IPS DF 4.7 (cell line): ENCODE data around the gene APC2.
"Not testable (repeated sequence)": the region's sequence is repeated elsewhere in the genome, so short reads cannot be mapped to it uniquely, and the experiment has no call there.

Source experiments
- DNase-seq: peaks from one replicate; pipeline ENCODE4 v3.0.0-alpha.2; 2013; ENCODE audit warnings: low spot score; ENCODE audit errors: extremely low read depth

Gene APC2

DNA sequence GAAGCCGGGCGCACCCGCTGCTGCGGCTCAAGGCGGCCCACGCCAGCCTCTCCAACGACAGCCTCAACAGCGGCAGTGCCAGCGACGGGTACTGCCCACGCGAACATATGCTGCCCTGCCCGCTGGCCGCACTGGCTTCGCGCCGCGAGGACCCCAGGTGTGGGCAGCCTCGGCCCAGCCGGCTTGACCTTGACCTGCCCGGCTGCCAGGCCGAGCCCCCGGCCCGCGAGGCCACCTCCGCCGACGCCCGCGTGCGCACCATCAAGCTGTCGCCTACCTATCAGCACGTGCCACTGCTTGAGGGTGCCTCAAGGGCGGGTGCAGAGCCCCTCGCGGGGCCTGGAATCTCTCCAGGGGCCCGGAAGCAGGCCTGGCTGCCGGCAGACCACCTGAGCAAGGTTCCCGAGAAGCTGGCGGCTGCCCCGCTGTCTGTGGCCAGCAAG lies 16.1 kb downstream of the APC2 start:
- DNase-seq, result no peak

DNA sequence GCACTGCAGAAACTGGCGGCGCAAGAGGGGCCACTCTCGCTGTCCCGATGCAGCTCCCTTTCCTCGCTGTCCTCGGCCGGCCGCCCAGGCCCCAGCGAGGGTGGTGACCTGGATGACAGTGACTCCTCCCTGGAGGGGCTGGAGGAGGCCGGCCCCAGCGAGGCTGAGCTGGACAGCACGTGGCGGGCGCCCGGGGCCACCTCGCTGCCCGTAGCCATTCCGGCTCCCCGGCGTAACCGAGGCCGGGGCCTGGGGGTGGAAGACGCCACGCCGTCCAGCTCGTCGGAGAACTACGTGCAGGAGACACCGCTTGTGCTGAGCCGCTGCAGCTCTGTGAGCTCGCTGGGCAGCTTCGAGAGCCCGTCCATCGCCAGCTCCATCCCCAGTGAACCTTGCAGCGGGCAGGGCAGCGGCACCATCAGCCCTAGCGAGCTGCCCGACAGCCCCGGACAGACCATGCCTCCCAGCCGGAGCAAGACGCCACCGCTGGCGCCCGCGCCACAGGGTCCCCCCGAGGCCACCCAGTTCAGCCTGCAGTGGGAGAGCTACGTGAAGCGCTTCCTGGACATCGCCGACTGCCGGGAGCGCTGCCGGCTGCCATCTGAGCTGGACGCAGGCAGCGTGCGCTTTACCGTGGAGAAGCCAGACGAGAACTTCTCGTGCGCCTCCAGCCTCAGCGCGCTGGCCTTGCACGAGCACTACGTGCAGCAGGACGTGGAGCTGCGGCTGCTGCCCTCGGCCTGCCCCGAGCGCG lies 16.7 kb downstream of the APC2 start:
- DNase-seq, result no peak

DNA sequence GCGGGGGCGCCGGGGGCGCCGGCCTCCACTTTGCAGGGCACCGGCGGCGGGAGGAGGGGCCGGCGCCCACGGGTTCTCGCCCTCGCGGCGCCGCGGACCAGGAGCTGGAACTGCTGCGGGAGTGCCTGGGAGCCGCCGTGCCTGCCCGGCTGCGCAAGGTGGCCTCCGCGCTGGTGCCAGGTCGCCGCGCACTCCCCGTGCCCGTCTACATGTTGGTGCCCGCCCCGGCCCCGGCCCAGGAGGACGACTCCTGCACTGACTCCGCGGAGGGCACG lies 17.2 kb downstream of the APC2 start:
- DNase-seq, result no peak

- no peak for DNase-seq
Measured at GRCh38 chr19:1467490-1468273, 17.8 kb downstream of the APC2 start.

DNA sequence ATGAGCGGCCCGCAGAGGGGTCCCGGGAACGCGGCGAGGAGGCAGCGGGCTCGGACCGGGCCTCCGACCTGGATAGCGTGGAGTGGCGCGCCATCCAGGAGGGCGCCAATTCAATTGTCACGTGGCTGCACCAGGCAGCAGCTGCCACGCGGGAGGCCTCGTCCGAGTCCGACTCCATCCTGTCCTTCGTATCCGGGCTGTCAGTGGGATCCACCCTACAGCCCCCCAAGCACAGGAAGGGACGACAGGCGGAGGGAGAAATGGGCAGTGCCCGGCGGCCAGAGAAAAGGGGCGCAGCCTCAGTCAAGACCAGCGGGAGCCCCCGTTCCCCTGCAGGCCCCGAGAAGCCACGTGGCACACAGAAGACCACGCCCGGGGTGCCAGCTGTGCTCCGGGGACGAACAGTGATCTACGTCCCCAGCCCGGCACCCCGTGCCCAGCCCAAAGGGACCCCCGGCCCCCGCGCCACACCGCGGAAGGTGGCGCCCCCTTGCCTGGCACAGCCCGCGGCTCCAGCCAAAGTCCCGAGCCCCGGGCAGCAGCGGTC lies 18.4 kb downstream of the APC2 start:
- no peak for DNase-seq

- no peak for DNase-seq
Measured at GRCh38 chr19:1468821-1469254, 18.9 kb downstream of the APC2 start.

GRCh38 chr19:1469255-1470054 lies 19.5 kb downstream of the APC2 start:
- no peak for DNase-seq

GRCh38 chr19:1470055-1470304 lies 20.1 kb downstream of the APC2 start:
- no peak for DNase-seq

DNA sequence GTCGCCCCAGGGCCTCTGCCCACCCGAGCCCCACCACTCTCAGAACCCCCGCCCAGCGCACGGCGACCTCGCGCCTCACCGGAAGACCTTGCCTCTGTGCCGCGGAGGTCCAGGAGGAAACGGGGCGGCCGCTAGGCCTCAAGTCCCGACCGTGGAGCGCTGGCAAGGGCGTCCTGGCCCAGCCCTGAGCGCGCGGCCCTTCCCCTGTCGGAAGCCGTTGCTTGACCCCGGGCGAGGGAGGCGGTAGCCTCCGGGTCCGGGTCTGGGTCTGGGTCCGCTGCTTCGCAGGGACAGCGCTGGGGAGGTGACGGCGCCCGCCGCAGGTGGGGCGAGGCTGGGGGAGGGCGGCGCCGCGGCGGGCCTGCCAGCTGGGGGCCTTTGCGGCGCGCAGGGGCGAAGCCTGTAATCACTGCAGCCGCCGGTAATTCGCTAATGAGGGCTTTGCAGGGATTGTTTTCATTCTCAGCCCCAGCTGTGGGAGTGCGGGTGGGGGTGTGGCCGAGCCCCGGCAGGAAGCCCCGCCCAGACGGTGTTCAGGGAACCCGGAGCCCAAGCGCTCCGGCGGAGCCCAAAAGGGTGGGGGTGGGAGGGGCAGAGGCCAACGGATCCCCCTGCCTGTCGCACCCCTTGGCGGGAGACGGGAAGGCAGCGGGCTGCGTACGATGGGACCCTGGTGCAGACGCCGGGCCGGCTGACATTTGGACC lies 20.5 kb downstream of the APC2 start:
- DNase-seq, result no peak

DNA sequence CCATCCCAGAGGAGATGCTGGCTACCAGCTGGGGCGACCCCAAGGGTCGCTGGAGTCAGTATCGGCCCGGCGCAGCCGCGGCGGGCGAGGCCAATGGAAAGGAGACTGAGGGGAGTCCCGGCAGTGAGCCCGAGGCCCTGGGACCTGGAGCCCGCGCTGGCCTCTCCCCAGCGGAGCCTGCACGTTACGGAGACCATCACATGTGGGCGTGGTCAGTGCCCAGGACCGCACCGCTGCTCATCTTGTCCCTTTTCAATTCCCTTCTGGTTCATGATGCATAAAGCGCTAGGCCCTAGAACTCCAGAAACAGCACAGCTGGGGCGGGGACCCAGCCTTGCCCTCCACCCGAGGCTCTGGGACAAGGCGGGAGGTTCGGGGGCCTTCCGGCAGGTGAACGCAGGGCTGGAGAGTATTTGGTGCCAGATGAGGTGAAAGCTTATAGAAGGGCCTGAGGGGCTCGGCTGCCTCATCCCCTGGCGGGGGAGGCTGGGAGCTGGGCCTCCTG lies 21.1 kb downstream of the APC2 start:
- no peak for DNase-seq

- no peak for DNase-seq
Measured at GRCh38 chr19:1471515-1472160, 21.7 kb downstream of the APC2 start.

DNA sequence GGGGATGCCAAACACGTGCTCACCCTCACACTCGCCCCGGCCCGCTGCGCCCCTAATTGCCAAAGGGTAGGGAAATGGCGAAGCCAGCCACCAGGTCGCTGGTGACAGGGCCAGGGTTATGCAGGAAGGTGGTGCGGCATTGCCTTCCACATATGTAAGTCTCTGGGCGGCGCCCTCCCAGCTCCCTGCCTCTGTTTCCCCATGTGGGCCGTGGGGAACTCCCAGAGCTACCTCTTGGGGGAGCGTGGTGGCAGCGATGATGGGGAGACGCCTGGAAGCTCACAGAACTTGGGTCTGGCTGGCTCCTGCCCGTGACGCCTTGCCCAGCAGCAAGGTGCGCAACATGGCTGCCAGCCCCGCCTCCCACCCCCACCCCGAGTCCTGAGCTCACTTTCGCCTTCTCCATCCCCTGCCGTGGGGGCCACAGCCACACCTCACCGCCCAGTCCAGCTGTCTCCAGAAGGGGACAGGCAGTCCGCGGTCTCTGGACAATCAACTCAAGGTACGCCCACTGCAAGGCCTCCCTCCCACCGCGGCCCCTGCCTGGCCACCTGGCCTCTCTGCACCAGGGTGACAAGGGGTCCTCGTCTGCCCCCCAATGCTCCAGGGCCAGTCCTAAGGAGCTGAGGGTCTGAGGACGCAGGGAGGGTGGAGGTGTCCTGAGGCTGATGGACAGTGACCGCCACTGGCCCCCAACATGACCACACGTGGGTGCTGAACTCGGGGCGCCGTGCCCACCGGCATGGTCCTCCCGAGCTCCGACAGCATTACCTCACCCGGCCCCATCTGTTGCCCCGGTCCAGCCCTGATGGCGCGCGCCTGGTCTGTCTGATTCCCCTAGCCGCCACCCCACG lies 22.5 kb downstream of the APC2 start:
- no peak for DNase-seq

DNA sequence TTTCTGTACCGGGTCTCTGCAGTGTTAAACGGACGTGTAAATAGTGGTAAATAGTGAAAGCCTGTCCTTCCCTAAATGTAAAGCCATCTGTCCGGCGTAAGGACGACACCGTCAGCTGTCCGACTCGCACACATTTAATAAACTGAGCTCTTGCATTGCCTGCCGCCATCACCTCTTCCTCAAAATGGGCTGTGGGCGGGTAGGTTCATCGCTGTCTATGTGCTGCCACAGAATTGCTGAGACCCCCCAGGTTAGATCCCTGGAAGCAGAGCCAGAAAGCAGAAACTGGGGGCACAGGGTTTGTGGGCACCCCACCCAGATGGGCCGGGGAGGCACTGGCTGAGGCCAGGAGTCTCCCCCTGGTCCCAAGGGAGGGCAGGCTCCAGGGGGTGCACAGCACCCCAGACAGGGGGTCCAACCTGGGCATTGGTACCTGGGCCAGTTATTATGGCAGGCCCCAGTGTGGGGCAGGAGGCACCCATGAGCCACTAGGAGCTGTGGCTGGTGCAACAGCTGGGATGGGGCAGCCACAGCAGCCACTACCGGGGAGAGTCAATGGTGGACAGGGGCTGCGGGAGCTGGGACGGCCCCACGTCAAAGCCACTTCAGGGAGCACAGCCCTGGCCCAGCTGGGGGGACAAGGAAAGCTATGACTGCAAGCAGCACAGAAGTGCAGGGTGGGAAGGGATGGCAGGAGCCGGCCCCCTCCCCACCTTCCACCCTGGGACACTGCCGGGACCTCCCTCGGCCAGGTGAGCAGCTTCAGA lies 23.3 kb downstream of the APC2 start:
- no peak for DNase-seq

DNA sequence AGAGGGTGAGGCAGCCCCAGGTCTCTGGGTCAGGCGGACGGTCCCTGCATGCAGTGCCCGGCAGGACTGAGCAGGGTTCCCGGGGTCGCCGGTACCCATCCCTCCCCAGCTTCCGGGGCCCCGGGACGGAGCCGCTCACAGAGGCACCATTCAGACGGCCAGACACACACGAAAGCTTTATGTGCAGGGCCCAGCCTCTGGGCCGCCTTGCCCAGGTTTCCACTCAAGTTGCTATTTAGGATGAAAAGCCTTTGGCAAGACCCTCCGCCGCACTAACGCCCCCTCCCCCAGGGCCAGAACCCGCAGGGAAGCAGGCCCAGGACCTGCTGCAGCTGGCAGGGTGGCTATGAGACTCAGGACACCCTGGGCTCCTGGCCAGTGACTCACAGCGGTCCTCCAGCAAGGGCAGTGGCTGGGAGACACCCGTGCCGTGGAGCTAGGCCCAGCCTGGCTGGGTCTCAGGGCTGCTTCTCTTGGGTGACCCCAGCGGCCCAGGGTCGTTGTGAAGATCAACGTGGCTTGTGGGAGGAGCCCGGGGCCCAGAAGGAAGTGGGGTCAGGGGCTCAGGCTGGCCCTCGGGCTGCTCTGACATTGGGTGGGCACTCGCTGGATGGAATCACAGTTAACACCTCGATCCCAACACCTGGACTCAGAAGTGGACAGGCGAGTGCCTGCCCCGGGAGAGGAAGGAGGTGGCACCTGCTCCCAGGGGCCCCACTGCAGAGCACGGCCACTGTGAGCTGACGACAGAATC lies 24.3 kb downstream of the APC2 start:
- no peak for DNase-seq

- DNase-seq, result no peak
Measured at GRCh38 chr19:1474765-1475351, 24.9 kb downstream of the APC2 start.

DNA sequence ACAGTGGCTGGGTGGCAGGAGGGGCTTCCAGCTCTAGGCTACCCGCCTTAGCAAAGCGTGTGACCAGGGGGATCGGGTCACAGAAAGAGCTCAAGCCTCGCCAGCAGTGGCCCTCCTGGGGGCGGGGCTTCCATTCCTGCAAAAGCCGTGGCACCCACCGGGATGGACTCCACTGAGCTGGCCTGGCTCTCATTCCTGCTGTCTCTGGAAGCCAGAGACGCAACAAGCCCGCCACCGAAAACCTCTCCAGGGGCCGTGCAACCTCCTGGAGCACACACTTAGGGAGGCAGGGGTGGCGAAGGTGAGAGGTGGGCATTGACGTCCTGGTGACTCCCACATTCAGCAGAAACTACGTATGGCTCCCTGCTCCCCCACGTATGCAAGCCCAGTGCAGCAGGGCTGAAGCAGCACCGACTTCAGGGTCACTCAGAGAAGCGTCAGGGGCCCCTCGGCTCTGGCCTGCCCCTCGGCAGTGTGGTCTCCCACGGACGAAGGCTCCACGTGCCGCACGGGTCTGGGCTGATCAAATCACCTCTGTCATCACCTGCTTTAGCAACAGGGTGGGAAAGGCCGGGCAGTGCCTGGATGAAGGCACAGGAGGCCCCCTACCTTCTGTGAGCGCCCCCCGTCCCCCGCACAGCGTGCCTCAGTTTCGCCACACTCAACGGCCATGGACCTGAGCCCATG lies 26.0 kb downstream of the APC2 start:
- no peak for DNase-seq

GRCh38 chr19:1477056-1477455 lies 27.1 kb downstream of the APC2 start:
- not testable (repeated sequence) for DNase-seq
